Muscle layer of duodenum (tissue), 2 donors: Measurements from ENCODE around the gene GNAQ.

ENCODE experiments used
- H3K27ac ChIP-seq: one replicate; pipeline ENCODE4 v1.7.0; 2013; ENCODE audit warnings: mild to moderate bottlenecking, low read length
- H3K27me3 ChIP-seq: one replicate; pipeline ENCODE4 v1.7.0; 2013; ENCODE audit warnings: low read depth, mild to moderate bottlenecking, control low read depth, low read length
- H3K36me3 ChIP-seq, 2 donors: one replicate each; pipeline ENCODE4 v1.7.0; 2013; ENCODE audit warnings: low read length in 2 of 2, control low read depth in 1 of 2, mild to moderate bottlenecking in 1 of 2; ENCODE audit not compliant: insufficient read depth in 2 of 2, control insufficient read depth in 1 of 2
- H3K4me1 ChIP-seq, 2 donors: one replicate each; pipeline ENCODE4 v1.7.0; 2013; ENCODE audit warnings: low read length in 2 of 2, mild to moderate bottlenecking in 2 of 2, control low read depth in 1 of 2, moderate library complexity in 1 of 2; ENCODE audit not compliant: insufficient read depth in 2 of 2, control insufficient read depth in 1 of 2
- H3K4me3 ChIP-seq, 2 donors: one replicate each; pipeline ENCODE4 v1.7.0; 2013; ENCODE audit warnings: low read length in 2 of 2, low read depth in 1 of 2, mild to moderate bottlenecking in 1 of 2
- H3K9me3 ChIP-seq, 2 donors: one replicate each; pipeline ENCODE4 v1.7.0; 2013; ENCODE audit warnings: low read length in 2 of 2, control low read depth in 1 of 2, mild to moderate bottlenecking in 1 of 2; ENCODE audit not compliant: control insufficient read depth in 1 of 2
- donor health status: healthy.

Gene GNAQ

DNA sequence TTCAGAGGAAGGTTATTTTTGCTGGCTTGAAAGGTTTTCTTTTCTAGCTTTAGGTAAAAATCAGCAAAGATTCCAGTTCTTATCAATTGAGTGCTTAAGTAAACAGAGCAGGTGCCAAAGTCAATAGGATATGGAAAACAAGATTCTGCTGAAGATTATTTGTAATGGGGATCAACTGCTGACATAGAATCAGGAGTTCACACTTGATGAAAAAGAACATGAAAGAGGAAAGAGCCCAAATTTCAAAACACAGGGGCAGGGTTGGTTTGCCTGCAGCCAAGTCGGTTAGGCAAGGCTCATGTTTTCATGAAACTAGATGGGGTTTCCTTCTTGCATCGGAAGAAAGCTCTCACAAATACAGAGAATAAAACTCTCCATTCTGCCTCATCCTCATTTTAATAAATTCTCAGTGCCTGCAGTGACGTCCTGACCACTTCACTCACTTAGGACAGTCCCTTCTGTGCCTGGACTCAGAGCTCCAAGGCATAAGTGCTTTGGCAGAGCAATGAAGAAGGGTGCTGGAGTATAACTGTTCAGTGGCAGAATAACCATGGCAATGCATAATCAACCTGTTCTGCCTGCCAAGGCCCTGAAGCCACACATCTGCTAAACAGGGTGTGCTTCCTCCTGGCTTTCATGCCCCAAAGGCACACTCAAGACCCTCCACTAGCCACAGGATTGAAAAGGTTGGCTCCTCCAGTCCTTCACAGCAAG, 179.6 kb downstream of the GNAQ start:
- H3K9me3 ChIP-seq = no peaks in the 10 kb centered on the region
- H3K27ac ChIP-seq = no peak overlapping the region
- H3K27me3 ChIP-seq = no peaks in the 10 kb centered on the region
- H3K36me3 ChIP-seq = peaks cover 0 to 5% of the 10 kb centered on the region in 2 donors
- H3K4me1 ChIP-seq = peaks cover 13 to 21% of the 10 kb centered on the region in 2 donors
- no peak overlapping the region for H3K4me3 ChIP-seq

DNA sequence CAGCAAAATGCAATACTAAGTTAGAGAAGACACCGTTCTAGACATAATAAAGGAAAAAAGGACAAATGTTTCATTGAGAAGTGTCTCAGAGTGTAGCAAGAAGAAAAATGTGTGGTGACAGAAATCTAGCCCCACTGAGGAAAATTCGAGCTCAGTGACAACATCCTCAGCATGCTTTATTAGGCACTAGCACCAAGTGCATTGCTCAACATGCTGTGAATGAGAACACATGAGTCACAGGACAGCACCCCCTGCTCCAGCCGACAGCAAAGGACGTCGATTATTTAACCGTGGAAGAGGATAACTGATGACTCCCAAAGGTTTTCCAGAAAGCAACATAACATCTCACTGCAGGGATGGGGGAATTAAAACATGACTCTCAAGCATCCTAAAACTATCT, 182.7 kb downstream of the GNAQ start:
- Histone ChIP-seq H3K4me3 (no peak overlapping the region), H3K36me3 (peaks cover 0 to 5% of the 10 kb centered on the region in 2 donors), H3K27me3 (no peaks in the 10 kb centered on the region), H3K4me1 (peaks cover 10 to 21% of the 10 kb centered on the region in 2 donors), H3K9me3 (no peaks in the 10 kb centered on the region), H3K27ac (peak overlapping the region; percentile 42)

DNA sequence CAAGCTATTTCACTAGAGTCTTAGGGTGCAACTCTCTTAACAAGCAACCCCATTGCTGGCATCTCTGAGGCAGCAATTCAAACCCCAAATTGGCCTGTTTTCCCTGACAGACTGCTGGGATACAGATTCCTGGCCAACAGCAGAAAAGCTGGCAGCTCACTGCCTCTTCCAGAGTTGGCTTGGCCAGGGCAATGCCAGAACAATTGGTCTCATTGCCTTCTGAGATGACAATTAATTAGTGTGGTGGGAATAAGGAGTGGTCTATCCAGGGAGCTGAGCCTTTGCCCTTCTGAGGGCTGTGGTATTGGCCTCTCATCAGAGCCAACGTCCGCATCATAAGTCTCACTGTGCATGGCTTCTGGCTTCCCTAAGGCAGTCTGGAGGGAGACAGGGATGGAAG, 183.2 kb downstream of the GNAQ start:
- no peak overlapping the region for H3K4me3 ChIP-seq
- H3K36me3 ChIP-seq = peaks cover 0 to 5% of the 10 kb centered on the region in 2 donors
- H3K9me3 ChIP-seq = no peaks in the 10 kb centered on the region
- H3K4me1 ChIP-seq = peaks cover 10 to 21% of the 10 kb centered on the region in 2 donors
- H3K27ac ChIP-seq = peak overlapping the region; percentile 42
- no peaks in the 10 kb centered on the region for H3K27me3 ChIP-seq

DNA sequence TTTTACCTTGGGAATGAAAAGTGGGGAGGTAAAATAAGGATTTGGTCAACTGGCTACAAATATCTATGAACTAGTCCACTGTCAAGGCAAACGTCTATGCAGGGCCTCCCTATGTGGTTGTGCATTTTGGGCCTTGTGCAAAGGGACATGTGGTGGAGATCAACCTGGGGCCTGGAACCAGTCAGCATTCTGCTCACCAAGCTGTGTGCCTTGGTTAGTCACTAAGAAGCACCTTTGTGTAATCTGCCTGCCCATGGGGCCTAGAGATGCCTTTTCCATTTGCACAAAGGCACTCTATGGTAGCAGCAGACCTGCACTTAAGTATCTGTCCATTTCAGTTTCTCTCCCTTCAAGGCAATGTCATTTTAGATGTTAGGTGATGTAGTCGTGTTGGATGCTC, 184.0 kb downstream of the GNAQ start:
- Histone ChIP-seq H3K27me3 (no peaks in the 10 kb centered on the region), H3K27ac (no peak overlapping the region), H3K4me1 (peaks cover 10 to 21% of the 10 kb centered on the region in 2 donors), H3K9me3 (no peaks in the 10 kb centered on the region), H3K4me3 (no peak overlapping the region), H3K36me3 (peaks cover 0 to 5% of the 10 kb centered on the region in 2 donors)

DNA sequence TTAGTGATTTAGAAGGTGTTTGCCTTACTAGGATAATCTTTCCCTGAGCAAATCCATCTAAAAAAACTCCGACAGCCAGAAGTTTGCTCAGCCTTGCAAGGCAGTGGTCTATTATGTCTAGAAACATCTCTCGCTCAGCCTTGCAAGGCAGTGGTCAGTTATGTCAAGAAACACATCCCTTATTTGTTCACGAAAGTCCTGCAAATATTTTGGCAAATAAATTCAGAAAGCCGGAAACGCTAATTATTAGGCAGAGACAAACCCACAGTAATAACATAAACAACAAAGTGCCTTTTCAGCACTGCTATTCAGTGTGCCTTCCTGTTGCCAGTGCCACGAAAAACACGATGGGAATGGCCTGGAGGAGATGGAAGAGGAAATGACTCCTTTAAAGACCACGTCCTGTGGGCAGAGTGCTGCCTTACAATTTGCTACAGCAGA, 184.5 kb downstream of the GNAQ start:
- no peak overlapping the region for H3K4me3 ChIP-seq
- H3K4me1 ChIP-seq = peaks cover 16 to 18% of the 10 kb centered on the region in 2 donors
- H3K27me3 ChIP-seq = no peaks in the 10 kb centered on the region
- H3K9me3 ChIP-seq = no peaks in the 10 kb centered on the region
- peaks cover 0 to 5% of the 10 kb centered on the region in 2 donors for H3K36me3 ChIP-seq
- peak overlapping the region; percentile 6 for H3K27ac ChIP-seq

DNA sequence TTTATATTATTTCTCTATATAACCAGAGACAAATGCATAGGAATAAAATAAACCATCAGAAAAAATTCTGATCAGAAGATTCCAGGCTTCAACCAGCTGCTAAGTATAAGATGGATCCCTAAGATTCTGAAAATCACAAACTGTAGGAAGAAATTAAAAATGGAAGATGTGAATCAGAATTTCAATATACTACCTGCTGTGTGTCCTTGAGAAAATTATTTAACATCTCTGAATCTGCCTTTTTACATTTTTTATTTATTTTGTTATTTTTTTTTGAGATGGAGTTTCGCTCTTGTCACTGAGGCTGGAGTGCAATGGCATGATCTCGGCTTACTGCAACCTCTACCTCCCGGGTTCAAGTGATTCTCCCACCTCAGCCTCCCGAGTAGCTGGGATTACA, 187.2 kb downstream of the GNAQ start:
- Histone ChIP-seq H3K27ac (no peak overlapping the region), H3K27me3 (no peaks in the 10 kb centered on the region), H3K4me1 (peaks cover 19 to 36% of the 10 kb centered on the region in 2 donors), H3K9me3 (no peaks in the 10 kb centered on the region), H3K36me3 (peaks cover 0 to 5% of the 10 kb centered on the region in 2 donors), H3K4me3 (no peak overlapping the region)

DNA sequence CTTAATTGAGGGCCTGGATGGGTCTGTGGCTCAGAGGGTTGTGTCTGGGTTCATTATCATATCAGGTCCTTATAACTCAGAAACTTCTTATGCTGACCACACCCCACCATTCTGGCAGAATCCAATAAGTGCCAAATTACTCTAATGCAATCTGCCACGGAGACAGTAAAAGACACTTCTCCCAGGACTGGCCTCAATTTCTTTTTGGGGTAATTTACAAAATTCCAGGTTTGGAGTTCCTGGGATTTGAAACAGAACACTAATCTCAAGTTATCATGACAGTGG, 187.8 kb downstream of the GNAQ start:
- H3K27me3 ChIP-seq = no peaks in the 10 kb centered on the region
- H3K9me3 ChIP-seq = no peaks in the 10 kb centered on the region
- no peak overlapping the region for H3K27ac ChIP-seq
- no peak overlapping the region for H3K4me3 ChIP-seq
- H3K36me3 ChIP-seq = peaks cover 0 to 5% of the 10 kb centered on the region in 2 donors
- H3K4me1 ChIP-seq = peaks cover 21 to 34% of the 10 kb centered on the region in 2 donors

DNA sequence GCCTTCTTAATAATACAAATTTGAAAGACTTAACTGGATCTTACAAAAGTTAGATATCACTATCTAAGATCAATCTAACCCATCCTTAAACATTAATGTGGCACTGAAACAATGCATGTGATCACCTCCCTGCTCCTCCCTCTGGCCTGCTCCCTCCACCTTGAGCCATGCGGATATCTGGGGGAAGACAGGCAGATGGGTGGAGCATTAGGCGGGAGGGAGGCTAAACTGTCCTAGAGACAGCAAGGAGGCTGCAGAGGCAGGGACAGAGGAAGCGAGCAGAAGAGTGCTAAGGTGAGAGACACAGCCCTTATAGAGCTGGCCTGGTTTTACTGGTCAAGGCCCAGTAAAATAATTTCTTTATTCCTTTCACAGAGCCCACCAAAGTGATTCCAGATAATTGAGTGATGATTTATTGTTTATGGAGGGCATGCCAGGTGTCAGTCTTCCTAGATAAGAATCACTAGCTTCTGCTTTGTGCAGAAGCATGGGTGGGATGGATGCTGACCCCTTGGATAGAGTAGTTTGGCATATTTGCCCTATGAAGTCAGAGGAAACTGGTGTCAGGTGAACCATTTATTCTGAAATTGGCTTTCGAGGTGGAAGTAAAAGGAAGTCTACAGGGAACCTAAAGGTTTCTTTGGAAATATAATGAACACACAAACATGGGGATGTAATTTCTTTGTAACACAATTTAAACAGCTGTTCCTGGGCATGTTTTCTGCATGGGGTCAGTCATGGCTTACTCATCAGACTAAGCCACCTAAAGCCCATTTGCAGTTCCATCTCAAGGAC, 188.3 kb downstream of the GNAQ start:
- no peaks in the 10 kb centered on the region for H3K36me3 ChIP-seq
- no peak overlapping the region for H3K4me3 ChIP-seq
- no peaks in the 10 kb centered on the region for H3K9me3 ChIP-seq
- no peak overlapping the region for H3K27ac ChIP-seq
- no peaks in the 10 kb centered on the region for H3K27me3 ChIP-seq
- peaks cover 16 to 34% of the 10 kb centered on the region in 2 donors for H3K4me1 ChIP-seq

DNA sequence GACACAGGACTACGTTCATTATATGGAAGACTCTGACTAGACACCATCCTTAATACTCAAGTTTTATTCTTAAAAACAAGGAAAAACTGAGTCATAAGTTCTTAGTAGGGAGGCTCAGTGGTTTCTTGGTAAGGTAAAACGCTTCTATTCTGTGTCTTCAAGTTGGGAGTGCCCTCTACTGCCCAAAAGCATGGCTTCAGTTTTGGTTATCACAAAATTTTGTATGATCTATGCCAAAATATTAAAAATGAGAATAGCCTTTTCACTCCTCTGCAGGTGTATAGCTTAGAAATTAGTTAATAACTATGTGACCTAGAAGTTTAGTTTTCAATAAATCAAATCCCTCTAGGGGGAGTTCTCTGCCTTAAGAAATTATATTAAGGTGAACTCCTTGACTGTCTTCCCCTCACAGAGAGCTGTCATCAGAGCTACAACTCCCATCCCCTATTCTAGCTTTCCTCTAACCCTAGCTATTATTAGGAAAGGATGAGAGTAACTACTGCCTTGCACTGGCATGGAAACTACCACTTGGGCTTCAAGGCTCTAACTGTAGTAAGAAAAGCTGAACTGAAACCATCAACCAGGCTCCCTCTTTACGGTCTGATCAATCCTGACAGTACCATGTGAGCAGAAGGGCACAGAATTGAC, 189.7 kb downstream of the GNAQ start:
- Histone ChIP-seq H3K27ac (no peak overlapping the region), H3K4me3 (no peak overlapping the region), H3K27me3 (no peaks in the 10 kb centered on the region), H3K4me1 (peaks cover 7 to 34% of the 10 kb centered on the region in 2 donors), H3K36me3 (no peaks in the 10 kb centered on the region), H3K9me3 (no peaks in the 10 kb centered on the region)

DNA sequence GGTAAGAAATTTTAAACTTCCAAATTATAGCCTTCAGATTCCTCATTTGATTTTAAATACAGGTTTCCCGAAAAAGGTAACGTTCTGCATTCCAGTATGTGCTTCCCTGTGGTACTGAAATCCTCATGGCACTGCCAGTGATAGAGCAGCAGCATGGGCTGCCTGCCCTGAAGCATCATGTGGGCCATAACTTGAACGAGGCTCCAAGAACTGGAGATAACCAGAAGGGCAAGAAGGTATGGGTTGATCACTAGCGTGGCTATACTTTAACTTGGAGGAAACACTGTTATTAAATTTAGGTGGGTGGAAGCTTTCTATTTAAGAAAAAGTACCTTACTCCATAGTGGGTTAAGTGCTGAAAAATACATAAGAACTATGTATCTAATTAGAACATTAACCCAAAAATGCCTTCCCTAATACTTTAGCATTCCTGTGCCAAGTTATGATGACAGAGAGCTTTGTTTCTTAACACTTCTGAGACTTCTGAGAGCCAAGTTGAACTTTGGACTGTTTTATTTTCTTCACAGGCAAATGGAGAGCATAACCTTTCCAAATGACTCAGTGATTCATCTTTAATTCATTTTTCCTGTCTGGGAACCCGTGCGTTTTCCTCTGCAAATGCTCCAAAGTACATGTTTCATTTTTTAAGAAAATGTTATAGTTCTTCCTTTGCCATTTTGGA, 192.0 kb downstream of the GNAQ start:
- H3K36me3 ChIP-seq = no peaks in the 10 kb centered on the region
- H3K27ac ChIP-seq = peak overlapping the region; percentile 40
- no peaks in the 10 kb centered on the region for H3K27me3 ChIP-seq
- peaks cover 11 to 29% of the 10 kb centered on the region in 2 donors for H3K4me1 ChIP-seq
- no peaks in the 10 kb centered on the region for H3K9me3 ChIP-seq
- H3K4me3 ChIP-seq = no peak overlapping the region

DNA sequence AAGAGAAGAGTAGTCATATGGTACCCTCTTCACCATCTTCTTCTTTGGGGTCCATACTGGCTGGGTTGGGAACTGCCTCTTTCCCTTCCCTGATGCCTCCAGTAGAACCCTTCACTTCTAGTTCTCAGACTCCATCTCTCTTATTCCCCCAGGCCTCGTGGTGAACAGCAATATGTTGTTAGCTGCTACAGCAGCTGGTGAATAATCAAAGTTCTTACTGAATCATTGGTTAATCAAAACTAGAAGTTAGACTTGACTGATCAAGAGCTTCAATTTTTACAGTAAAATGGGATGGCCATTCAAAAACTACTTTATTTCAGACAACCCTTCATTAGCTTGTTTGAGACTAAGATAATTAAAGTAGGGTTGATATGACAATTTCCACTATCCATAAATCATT, 192.6 kb downstream of the GNAQ start:
- Histone ChIP-seq H3K27me3 (no peaks in the 10 kb centered on the region), H3K9me3 (no peaks in the 10 kb centered on the region), H3K4me3 (no peak overlapping the region), H3K36me3 (no peaks in the 10 kb centered on the region), H3K4me1 (peaks cover 11 to 29% of the 10 kb centered on the region in 2 donors), H3K27ac (no peak overlapping the region)
